Astrocyte of the cerebellum (primary cell): ENCODE measurements around the gene DPY19L3.

Source experiments
- DNase-seq: peaks from one replicate; pipeline ENCODE4 v3.0.0-alpha.2; 2011; ENCODE audit warnings: low read depth
- H3K4me3 ChIP-seq: 2 replicates; pipeline ENCODE4 v1.5.1; 2011; ENCODE audit warnings: mild to moderate bottlenecking, low read depth, low read length, moderate library complexity
- in situ Hi-C: cut with HindIII; loops from 2 replicates; pipeline ENCODE4 v1.10.0; 2017; ENCODE audit warnings: low sequenced_read_pairs
- TF ChIP-seq, protein P1 (sequence below): IDR thresholded peaks from 2 replicates; pipeline ENCODE4 v1.5.1; 2012; ENCODE audit warnings: low read length, low read depth, moderate library complexity, mild to moderate bottlenecking; ENCODE audit errors: missing control alignments

The DPY19L3 gene

DNA sequence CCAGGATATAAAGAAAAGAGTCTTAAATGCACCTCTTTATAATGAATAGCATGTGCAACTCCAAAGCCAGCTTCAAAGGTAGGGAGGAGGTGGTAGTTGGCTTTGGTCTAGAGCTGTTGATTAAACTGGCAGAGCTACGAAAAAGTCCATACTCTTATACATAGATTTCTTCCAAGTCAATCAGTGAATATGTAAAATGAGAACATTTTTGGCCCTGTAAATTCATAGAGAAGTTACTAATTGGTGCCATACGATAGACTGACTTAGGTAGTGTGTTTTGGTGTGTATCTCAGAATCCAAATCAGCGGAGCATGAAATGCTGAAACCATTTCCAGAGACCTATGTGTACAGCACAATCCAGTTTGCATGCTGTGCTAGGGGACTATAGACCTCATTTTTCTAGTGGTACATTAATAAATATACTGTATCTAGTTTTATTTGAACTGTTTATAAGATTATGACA lies 17.1 kb upstream of the DPY19L3 start:
- H3K4me3 ChIP-seq, result no peak overlapping the region
- TF ChIP-seq, protein P1, sequence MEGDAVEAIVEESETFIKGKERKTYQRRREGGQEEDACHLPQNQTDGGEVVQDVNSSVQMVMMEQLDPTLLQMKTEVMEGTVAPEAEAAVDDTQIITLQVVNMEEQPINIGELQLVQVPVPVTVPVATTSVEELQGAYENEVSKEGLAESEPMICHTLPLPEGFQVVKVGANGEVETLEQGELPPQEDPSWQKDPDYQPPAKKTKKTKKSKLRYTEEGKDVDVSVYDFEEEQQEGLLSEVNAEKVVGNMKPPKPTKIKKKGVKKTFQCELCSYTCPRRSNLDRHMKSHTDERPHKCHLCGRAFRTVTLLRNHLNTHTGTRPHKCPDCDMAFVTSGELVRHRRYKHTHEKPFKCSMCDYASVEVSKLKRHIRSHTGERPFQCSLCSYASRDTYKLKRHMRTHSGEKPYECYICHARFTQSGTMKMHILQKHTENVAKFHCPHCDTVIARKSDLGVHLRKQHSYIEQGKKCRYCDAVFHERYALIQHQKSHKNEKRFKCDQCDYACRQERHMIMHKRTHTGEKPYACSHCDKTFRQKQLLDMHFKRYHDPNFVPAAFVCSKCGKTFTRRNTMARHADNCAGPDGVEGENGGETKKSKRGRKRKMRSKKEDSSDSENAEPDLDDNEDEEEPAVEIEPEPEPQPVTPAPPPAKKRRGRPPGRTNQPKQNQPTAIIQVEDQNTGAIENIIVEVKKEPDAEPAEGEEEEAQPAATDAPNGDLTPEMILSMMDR, result no peak
- DNase-seq, result no peak
- in situ Hi-C loops, result loop anchor here (25.0 kb wide), 1 partner anchor 1726 kb away; no protein-coding TSS in a partner anchor

DNA sequence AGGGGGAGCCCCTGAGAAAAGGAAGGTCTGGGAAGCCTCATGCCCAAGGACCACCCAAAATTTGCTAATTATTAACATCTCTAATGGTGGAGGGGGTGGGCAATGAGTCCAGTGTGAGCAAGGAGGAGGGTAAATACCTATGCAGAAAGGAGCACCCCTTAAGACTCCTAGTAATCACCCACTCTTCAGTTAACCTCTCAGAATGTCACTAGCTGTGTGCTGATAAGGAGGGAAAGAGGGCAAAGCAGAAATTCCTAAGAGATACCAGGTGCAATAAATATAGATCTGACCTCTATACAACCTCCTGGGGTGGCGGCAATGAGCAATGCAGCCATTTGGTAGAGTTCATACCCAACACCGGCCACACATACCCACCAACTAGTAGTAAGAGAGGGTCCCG lies 12.7 kb upstream of the DPY19L3 start:
- in situ Hi-C loops, result loop anchor here (25.0 kb wide), 1 partner anchor 1731 kb away; no protein-coding TSS in a partner anchor
- DNase-seq, result no peak
- TF ChIP-seq, protein P1, result no peak
- no peak overlapping the region for H3K4me3 ChIP-seq

DNA sequence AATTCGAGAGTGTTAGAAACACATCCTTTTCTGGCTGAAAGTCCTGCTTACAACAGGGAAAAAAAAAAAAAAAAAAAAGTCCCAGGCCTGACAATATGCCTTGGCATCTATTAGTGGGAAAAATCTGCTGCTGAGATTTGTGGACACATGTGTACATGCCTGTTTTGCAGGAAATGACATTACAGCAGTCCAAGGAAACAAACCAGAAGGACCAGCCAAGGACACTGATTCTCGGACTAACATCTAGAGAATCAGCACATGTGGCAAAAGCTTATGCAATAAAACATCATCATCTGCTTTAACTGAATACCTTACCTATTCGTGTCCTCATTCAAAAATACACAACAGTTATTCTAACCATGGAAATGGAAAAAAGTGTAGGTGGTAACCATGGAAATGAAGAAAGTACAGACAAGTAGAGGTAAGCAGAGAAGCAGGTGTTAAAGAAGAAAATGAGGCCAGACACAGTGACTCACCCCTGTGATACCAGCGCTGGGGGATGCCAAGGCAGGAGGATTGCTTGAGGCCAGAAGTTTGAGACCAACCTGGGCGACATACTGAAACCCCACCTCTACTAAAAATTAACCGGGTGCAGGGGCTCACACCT lies 9.4 kb upstream of the DPY19L3 start:
- DNase-seq, result no peak
- TF ChIP-seq, protein P1, result no peak
- in situ Hi-C loops, result loop anchor here (25.0 kb wide), 1 partner anchor 1734 kb away; no protein-coding TSS in a partner anchor
- H3K4me3 ChIP-seq, result no peak overlapping the region

DNA sequence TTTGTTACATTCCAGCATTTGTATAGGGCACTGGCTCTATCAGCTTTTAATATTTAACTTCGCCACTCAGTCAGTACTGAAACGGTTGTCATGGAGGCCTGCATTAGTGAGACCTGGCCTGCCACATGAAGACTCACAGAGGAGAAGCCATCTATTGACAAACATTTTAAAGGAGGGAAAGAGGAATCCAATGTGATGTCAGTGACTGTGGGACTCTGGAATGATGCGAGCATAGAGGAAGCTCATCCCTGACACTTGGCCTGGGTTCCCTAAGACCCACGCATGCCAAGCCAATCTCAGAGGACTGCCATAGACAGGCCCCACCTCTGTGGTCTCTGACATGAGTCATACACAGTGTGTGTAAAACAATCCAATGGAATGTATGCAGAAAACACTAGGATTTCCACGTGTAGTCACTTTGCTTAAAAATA lies 7.9 kb upstream of the DPY19L3 start:
- DNase-seq, result peak; percentile 35
- in situ Hi-C loops, result loop anchor here (25.0 kb wide), 1 partner anchor 1735 kb away; no protein-coding TSS in a partner anchor
- H3K4me3 ChIP-seq, result no peak overlapping the region
- TF ChIP-seq, protein P1, result no peak

DNA sequence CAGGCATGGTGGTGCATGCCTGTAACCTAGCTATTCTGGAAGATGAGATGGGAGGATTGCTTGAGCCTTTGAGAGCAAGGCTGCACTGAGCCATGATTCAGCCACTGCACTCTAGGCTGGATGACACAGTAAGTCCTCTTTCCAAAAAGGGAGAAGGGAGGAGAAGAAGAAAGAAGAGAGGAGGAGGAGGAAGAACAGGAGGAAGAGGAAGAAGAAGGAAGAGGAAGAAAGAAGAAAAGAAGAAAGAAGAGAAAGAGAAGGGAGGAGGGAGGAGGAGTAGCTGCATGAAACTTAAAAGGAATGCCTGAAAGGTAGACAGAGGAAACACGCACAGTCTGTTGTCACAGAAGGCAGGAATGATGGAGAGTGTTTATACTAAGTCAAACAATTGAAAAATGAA lies 3.6 kb upstream of the DPY19L3 start:
- TF ChIP-seq, protein P1, result no peak

DNA sequence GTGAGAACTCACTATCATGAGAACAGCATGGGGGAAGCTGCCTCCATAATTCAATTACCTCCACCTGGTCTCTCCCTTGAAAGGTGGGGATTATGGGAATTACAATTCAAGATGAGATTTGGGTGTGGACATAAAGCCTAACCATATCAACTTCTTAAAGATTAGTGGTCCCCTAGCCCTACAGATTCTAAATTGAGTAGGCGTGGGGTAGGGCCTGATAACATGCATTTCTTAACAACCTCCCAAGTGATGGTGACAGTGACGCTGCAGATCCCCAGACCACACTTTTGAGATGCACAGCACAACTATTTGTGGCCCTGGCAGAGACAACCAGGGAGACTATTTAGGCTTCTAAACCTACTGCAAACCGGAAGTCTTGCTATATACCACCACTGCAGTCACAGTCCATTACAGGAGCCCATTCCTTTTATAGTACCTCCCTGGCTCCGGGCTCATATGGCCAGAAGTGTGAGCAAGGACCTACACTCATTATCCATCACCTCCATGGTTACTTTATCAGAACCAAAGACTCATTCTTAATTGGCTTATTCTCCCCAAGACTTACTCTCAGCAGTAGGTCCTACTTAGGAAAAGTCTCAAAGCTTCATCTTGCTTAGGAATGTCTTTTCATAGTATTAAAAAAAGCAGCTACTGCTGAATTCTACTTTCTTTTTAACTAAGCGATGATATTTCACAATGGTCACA lies 2.1 kb upstream of the DPY19L3 start:
- TF ChIP-seq, protein P1, result no peak
- in situ Hi-C loops, result no loop called here
- H3K4me3 ChIP-seq, result no peak overlapping the region
- DNase-seq, result no peak

More for the DNA sequence above, 3.6 kb upstream of the DPY19L3 start:
- H3K4me3 ChIP-seq, result no peak overlapping the region
- in situ Hi-C loops, result no loop called here
- no peak for DNase-seq
